GM21576 (cell line): Measurements from ENCODE around the gene ITGB8.

ENCODE experiments used
- ATAC-seq: cut with Tn5 transposase; IDR thresholded peaks from one replicate; pipeline ENCODE4 v1.9.1; 2021; ENCODE audit warnings: mild to moderate bottlenecking, moderate library complexity; ENCODE audit not compliant: unreplicated experiment

The ITGB8 gene

DNA sequence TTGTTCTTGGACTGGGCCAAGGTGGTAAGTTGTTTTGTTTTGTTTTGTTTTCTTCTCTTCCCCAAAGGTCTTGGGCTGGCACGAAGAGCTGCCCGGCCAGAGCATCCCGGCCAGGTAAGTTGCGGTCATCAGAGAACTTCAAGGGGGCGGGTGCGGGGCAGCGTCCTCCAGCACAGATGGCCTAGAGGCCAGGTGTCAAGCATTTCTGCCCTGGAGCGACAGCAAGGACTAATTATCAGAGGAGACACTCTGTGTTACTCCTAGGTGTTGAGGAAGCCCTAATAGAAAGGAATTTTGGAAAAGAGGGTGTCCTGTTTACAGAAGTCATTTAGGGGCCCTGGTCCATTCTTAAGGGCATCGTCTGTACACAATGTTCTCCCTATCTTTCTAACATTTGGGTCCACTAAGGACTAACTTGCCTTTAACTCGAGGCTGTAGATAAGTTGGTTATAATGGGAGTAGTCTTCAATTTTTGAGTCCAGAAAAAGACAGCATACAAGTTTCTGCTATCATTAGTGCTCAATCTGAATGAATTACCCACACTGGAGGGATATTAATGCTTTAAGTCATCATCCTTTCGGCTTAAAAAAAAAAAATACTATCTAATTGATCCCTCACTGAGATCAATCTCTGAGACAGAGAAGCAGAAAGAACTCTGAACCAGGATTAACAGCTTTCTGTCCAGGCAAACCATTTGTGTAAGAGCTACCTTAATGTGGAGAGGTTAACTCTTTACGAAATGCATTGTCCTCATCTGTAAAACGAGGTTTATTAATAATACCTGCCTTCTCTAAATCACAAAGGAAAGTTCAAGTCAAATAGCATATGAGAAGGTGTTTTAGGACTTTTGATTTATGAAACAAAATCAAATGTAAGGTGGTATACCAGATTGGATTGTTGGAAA lies 1.5 kb downstream of the ITGB8 start:
- no peak for ATAC-seq

DNA sequence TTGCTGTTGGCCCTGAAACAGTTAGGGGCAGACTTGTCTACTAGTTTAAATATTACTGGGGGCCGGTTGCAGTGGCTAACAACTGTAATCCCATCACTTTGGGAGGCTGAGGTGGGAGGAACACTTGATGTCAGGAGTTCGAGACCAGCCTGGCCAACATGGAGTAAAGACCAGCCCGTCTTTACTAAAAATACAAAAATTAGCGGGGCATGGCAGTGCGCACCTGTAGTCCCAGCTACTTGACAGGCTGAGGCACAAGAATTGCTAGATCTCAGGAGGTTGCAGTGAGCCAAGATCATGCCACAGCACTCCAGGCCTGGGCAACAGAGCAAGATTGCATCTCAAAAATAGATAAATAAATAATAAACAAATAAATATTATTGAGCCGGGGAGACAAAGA lies 7.6 kb downstream of the ITGB8 start:
- no peak for ATAC-seq

GRCh38 chr7:20340839-20341238 lies 10.1 kb downstream of the ITGB8 start:
- ATAC-seq = no peak

DNA sequence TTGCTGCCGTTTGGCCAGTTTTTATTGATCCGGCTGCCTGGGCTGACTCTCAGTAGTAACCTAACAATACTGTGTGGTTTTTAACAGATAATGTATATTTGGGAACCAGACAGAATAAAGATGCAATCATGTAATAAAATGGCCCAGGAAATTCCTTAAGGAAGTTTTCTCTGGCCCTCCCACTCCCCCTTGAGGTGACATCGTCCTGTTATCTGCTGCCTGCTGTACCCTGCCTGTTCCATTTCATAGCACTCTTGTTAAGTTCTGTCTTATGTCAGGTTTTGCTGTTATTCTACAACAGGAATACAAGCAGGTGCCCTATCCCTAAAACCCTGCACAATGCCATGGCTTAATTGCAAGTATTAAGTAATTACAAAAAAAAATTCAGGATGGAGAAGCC lies 12.5 kb downstream of the ITGB8 start:
- no peak for ATAC-seq

GRCh38 chr7:20343941-20344340 lies 13.2 kb downstream of the ITGB8 start:
- no peak for ATAC-seq

GRCh38 chr7:20344396-20344795 lies 13.7 kb downstream of the ITGB8 start:
- ATAC-seq = no peak

- ATAC-seq = no peak
Measured at GRCh38 chr7:20346577-20346976, 15.9 kb downstream of the ITGB8 start.

DNA sequence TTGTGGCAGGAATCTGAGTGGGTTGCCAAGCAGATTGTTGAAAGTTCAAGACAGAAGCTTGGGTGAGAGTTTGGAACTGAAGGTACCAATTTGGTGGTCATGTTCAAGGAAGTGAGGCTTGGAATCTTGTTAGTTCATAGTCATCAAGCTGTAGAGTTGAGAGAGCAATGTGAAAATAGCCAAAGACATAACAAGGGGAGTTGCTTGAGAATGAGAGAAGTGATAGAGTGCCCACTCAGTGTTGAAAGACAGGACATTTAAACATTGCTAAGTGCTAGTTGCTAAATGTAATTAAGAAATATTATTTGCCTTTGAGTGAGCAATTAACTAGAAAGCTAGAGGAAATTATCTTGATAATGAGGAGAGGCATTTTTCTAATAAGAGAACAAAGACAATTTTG lies 17.0 kb downstream of the ITGB8 start:
- ATAC-seq = no peak

- no peak for ATAC-seq
Measured at GRCh38 chr7:20348125-20348807, 17.6 kb downstream of the ITGB8 start.

DNA sequence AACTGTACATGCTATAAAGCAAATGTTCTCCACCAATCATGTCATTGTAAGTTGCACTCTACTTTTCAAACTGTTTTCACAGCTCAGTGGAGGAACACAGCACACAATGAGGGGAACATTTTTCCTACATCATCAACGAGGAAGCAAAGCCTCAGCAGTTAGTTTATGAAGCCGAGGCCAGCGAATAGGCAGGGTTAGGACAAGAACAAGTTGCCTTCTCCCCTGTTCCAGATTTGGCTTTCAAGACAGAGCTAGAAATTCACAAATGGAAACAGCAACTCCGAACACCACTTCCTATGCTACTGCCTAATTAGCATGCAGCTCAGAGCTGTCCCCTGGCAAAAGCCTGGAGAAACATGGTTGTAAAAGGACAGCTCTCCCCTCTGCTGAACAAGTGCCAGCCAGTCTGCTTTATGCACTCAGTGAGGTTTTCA lies 19.8 kb downstream of the ITGB8 start:
- no peak for ATAC-seq

- no peak for ATAC-seq
Measured at GRCh38 chr7:20350996-20351692, 20.4 kb downstream of the ITGB8 start.

DNA sequence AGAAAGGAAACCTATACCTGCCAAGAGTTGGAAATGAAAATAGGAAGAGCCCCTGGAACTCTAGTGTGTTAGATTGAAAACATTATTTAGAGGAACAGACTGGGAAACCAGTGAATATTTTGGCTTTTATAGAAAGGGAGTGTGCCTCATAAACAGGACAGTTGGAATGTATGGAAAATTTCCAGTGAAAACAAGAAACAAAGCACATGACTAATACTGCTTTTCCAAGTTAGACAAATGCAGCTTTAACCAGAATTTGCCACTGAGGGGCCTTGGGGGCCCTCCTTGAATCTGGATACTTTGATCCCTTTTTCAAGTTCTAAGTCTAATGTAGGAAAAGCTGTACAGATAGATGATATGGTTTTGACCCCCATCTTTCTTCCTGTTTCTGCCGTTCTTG lies 21.2 kb downstream of the ITGB8 start:
- ATAC-seq = no peak

DNA sequence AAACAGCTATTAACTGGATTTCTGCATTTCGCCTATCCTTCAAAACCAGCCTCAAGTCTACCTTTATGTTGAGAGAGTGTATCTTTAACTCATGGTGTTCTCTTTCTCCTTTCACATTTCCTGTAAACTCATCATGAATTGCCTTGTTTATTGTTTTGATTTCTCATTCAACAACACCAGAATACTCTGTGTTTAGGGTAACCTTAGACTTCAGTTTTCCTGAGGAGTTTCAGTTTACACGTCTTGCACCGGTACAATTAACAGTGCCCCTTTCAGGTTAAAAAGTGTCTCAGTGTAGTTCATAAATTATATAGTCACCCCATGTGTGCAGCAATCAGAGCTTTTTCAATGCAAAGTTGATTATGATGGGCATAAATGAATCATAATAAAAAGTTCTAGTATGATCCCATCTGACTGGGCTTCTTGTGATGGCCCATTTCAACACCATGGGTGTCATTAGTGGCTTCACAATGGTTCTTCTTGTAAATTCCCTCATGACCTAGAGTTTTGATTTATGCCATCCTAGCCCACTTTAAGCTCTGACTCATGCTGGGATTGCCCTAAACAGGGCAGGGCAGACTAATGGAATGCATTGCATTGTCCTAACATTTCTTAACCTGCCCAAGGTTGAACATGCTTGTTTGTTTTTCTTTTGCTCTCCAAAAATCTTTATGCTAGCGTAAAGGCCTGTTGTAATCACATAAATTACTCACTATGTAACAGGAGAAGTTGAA lies 22.0 kb downstream of the ITGB8 start:
- ATAC-seq = no peak

GRCh38 chr7:20354610-20355528 lies 24.2 kb downstream of the ITGB8 start:
- no peak for ATAC-seq

- no peak for ATAC-seq
Measured at GRCh38 chr7:20358106-20358505, 27.4 kb downstream of the ITGB8 start.

- no peak for ATAC-seq
Measured at GRCh38 chr7:20358762-20359282, 28.1 kb downstream of the ITGB8 start.

GRCh38 chr7:20359341-20359963 lies 28.8 kb downstream of the ITGB8 start:
- ATAC-seq = no peak

DNA sequence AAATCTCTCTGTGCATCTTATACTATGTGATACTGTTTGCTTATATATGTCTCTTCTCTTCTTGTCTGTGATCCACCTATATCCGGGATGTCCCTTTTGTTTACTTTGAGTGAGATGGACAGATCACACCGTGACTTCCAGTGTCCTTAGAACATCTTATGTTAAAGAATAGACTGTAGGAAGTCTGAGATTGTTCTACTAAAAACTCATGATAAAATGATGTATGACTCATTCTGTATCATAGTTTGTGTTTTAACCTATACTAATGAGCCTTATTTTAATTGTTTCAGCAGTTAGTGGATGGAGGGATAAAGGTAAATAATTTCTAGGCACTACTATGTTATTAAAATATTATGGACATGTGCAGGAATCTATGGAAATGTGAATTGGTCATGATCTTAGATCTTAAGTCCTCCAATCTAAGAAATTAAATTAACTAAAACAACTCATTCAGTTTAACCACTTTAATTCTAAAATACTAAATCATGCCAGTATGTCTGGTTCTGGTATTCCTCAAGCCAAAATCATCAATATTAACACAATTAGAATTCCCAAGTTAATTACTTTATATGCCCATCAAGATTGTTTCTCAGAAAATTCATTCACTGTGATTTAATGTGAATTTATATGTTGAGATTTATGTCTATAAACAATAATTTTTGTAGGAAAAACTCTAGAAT lies 32.0 kb downstream of the ITGB8 start:
- ATAC-seq = no peak
